H9 (cell line): ENCODE measurements around the gene SMIM22. TPM values are rescaled to one million over a fixed set of nuclear protein-coding genes. Genes with fewer than 3 reads are reported as not detected.

Source experiments
- DNase-seq: peaks from one replicate; pipeline ENCODE4 v3.0.0-alpha.2; 2017
- H2AFZ ChIP-seq: one replicate; pipeline ENCODE4 v1.6.1; 2013; ENCODE audit warnings: mild to moderate bottlenecking, low read length, control low read depth, moderate library complexity
- H2AK5ac ChIP-seq: 2 replicates; pipeline ENCODE4 v1.6.1; 2013; ENCODE audit warnings: low read length, control low read depth, mixed read lengths; ENCODE audit not compliant: insufficient read length
- H2BK120ac ChIP-seq: one replicate; pipeline ENCODE4 v1.6.1; 2013; ENCODE audit warnings: low read depth, mild to moderate bottlenecking, low read length, control low read depth, inconsistent platforms; ENCODE audit not compliant: poor library complexity, severe bottlenecking
- H2BK12ac ChIP-seq: 2 replicates; pipeline ENCODE4 v1.6.1; 2013; ENCODE audit warnings: low read length, control low read depth, mixed read lengths, low read depth; ENCODE audit not compliant: insufficient read length
- H2BK15ac ChIP-seq: 2 replicates; pipeline ENCODE4 v1.6.1; 2013; ENCODE audit warnings: low read depth, low read length, control low read depth
- H2BK20ac ChIP-seq: one replicate; pipeline ENCODE4 v1.6.1; 2013; ENCODE audit warnings: low read depth, mild to moderate bottlenecking, low read length, control low read depth, inconsistent platforms; ENCODE audit not compliant: poor library complexity, severe bottlenecking
- H2BK5ac ChIP-seq: 2 replicates; pipeline ENCODE4 v1.6.1; 2013; ENCODE audit warnings: low read length, control low read depth, mixed read lengths; ENCODE audit not compliant: insufficient read length
- H3K14ac ChIP-seq: 2 replicates; pipeline ENCODE4 v1.6.1; 2013; ENCODE audit warnings: low read length, control low read depth; ENCODE audit not compliant: insufficient read depth
- H3K18ac ChIP-seq: 2 replicates; pipeline ENCODE4 v1.6.1; 2013; ENCODE audit warnings: low read depth, mild to moderate bottlenecking, mixed read lengths, low read length, control low read depth; ENCODE audit not compliant: insufficient read length
- H3K23ac ChIP-seq: 2 replicates; pipeline ENCODE4 v1.6.1; 2013; ENCODE audit warnings: low read length, control low read depth, mixed read lengths, low read depth; ENCODE audit not compliant: insufficient read length
- H3K23me2 ChIP-seq: 2 replicates; pipeline ENCODE4 v1.6.1; 2013; ENCODE audit warnings: low read depth, mild to moderate bottlenecking, mixed read lengths, low read length, control low read depth; ENCODE audit not compliant: insufficient read length, poor library complexity, severe bottlenecking
- H3K27ac ChIP-seq: 2 replicates; pipeline ENCODE4 v1.5.1; 2013; ENCODE audit warnings: low read length, control low read depth, mixed read lengths, low read depth; ENCODE audit not compliant: insufficient read length
- H3K27me3 ChIP-seq: 2 replicates; pipeline ENCODE4 v1.6.1; 2013; ENCODE audit warnings: low read length, control low read depth, inconsistent platforms; ENCODE audit not compliant: insufficient read depth
- H3K4ac ChIP-seq: 2 replicates; pipeline ENCODE4 v1.6.1; 2013; ENCODE audit warnings: low read depth, mild to moderate bottlenecking, control low read depth, inconsistent platforms, low read length, moderate library complexity
- H3K4me1 ChIP-seq: 2 replicates; pipeline ENCODE4 v1.6.1; 2013; ENCODE audit warnings: low read length, control low read depth, inconsistent platforms; ENCODE audit not compliant: insufficient read depth
- H3K4me2 ChIP-seq: 2 replicates; pipeline ENCODE4 v1.6.1; 2013; ENCODE audit warnings: low read length, control low read depth, mixed read lengths; ENCODE audit not compliant: insufficient read length, insufficient read depth
- H3K56ac ChIP-seq: 2 replicates; pipeline ENCODE4 v1.6.1; 2013; ENCODE audit warnings: low read depth, mild to moderate bottlenecking, mixed read lengths, low read length, control low read depth; ENCODE audit not compliant: insufficient read length
- H3K79me1 ChIP-seq: 2 replicates; pipeline ENCODE4 v1.6.1; 2013; ENCODE audit warnings: low read depth, mild to moderate bottlenecking, moderate library complexity, low read length, control low read depth, inconsistent platforms; ENCODE audit not compliant: insufficient read depth, poor library complexity, severe bottlenecking
- H3K79me2 ChIP-seq: 2 replicates; pipeline ENCODE4 v1.6.1; 2013; ENCODE audit warnings: low read length, control low read depth, inconsistent platforms; ENCODE audit not compliant: insufficient read depth
- H3K9ac ChIP-seq: 2 replicates; pipeline ENCODE4 v1.6.1; 2013; ENCODE audit warnings: low read length, control low read depth, mixed read lengths; ENCODE audit not compliant: insufficient read length; ENCODE audit errors: extremely low read depth
- H3K9me3 ChIP-seq: one replicate; pipeline ENCODE4 v1.6.1; 2013; ENCODE audit warnings: low read depth, low read length, inconsistent platforms; ENCODE audit not compliant: control insufficient read depth
- H3T11ph ChIP-seq: one replicate; pipeline ENCODE4 v1.6.1; 2013; ENCODE audit warnings: mild to moderate bottlenecking, low read length, control low read depth, inconsistent platforms
- H4K20me1 ChIP-seq: one replicate; pipeline ENCODE4 v1.6.1; 2013; ENCODE audit not compliant: control insufficient read depth, insufficient read length, insufficient read depth
- H4K5ac ChIP-seq: 2 replicates; pipeline ENCODE4 v1.6.1; 2013; ENCODE audit warnings: low read depth, mild to moderate bottlenecking, mixed read lengths, low read length, control low read depth; ENCODE audit not compliant: insufficient read length
- H4K8ac ChIP-seq: replicated peaks from 2 replicates; pipeline ENCODE4 v1.6.1; 2013; ENCODE audit warnings: low read length, control low read depth, mixed read lengths, low read depth; ENCODE audit not compliant: insufficient read length
- H4K91ac ChIP-seq: 2 replicates; pipeline ENCODE4 v1.6.1; 2013; ENCODE audit warnings: low read depth, mild to moderate bottlenecking, moderate library complexity, mixed read lengths, low read length, control low read depth; ENCODE audit not compliant: insufficient read length
- H3K27ac Mint-ChIP-seq, 3 experiments: 2 replicates in 2 of 3; 3 replicates in 1 of 3; pipeline ENCODE4 v1.8.0; 2020 to 2021; ENCODE audit warnings: mixed read lengths in 3 of 3, mild to moderate bottlenecking in 1 of 3, moderate library complexity in 1 of 3
- H3K27me3 Mint-ChIP-seq: 2 replicates; pipeline ENCODE4 v1.8.0; 2021; ENCODE audit warnings: low read depth, mild to moderate bottlenecking, moderate library complexity, mixed read lengths
- H3K36me3 Mint-ChIP-seq, 3 experiments: 2 replicates in 2 of 3; 3 replicates in 1 of 3; pipeline ENCODE4 v1.8.0; 2020 to 2021; ENCODE audit warnings: low read depth in 3 of 3, mixed read lengths in 3 of 3; ENCODE audit not compliant: insufficient read depth in 1 of 3
- H3K4me1 Mint-ChIP-seq, 2 experiments: 2 replicates each; pipeline ENCODE4 v1.8.0; 2020; ENCODE audit warnings: mixed read lengths in 2 of 2
- H3K4me3 Mint-ChIP-seq, 2 experiments: 2 replicates in 1 of 2; 3 replicates in 1 of 2; pipeline ENCODE4 v1.8.0; 2020 to 2021; ENCODE audit warnings: mild to moderate bottlenecking in 2 of 2, mixed read lengths in 2 of 2, moderate library complexity in 1 of 2
- H3K9me3 Mint-ChIP-seq, 2 experiments: 2 replicates in 1 of 2; 3 replicates in 1 of 2; pipeline ENCODE4 v1.8.0; 2020; ENCODE audit warnings: mild to moderate bottlenecking in 2 of 2, mixed read lengths in 2 of 2, moderate library complexity in 1 of 2
- CTCF ChIP-seq: fragments of 200-600 bp; sonication (generic); conservative IDR thresholded peaks from 3 replicates; pipeline ENCODE4 v1.8.0; 2021; ENCODE audit warnings: antibody characterized with exemption, mild to moderate bottlenecking
- WGBS: extraction: QIAGEN DNeasy Blood & Tissue Kit; methylation state at CpG from one replicate; pipeline ENCODE4 v1.1.7; 2013; ENCODE audit warnings: missing lambda C conversion rate, low lambda C conversion rate, mixed read lengths; ENCODE audit not compliant: insufficient read length; ENCODE audit errors: extremely low coverage; 5-methylcytosine and 5-hydroxymethylcytosine counted together
- total RNA-seq: library from RNA; stranded (reverse); gene quantifications from 2 replicates; pipeline ENCODE4 v1.2.1, GENCODE V29; 2021

SMIM22 gene
- total RNA-seq, 1 experiment from 2014 or later, result not detected

GRCh38 chr16:4792951-4793513 is 2.1 kb upstream of the SMIM22 start:
- Histone ChIP-seq H3K18ac (no peak overlapping the region), H2AFZ (no peak overlapping the region), H3K4me1 (peaks cover 1% of the 10 kb centered on the region; the same call in 1 of the 2 replicates), H4K8ac (no peak overlapping the region), H3K27ac (no peak overlapping the region), H2BK5ac (no peak overlapping the region), H3K4ac (no peak overlapping the region), H3K79me1 (no peaks in the 10 kb centered on the region), H3K79me2 (no peaks in the 10 kb centered on the region), H4K91ac (no peak overlapping the region), H4K5ac (no peak overlapping the region), H3K14ac (no peak overlapping the region), H3K23ac (no peak overlapping the region), H2BK120ac (no peak overlapping the region), H3K56ac (no peak overlapping the region), H3K4me2 (no peak overlapping the region), H3K9ac (no peak overlapping the region), H2BK12ac (no peak overlapping the region), H3K27me3 (no peaks in the 10 kb centered on the region), H2BK20ac (no peak overlapping the region), H3T11ph (no peak overlapping the region), H2BK15ac (no peak overlapping the region), H3K9me3 (no peaks in the 10 kb centered on the region), H2AK5ac (no peak overlapping the region), H3K23me2 (no peaks in the 10 kb centered on the region), H4K20me1 (no peaks in the 10 kb centered on the region)
- H3K27ac Mint-ChIP-seq, result no peak overlapping the region
- no peaks in the 10 kb centered on the region; the same call in 1 of the 2 replicates for H3K27me3 Mint-ChIP-seq
- peaks cover 0 to 5% (median 5%) of the 10 kb centered on the region in 3 experiments; a peak in 5 of 7 replicates for H3K36me3 Mint-ChIP-seq
- WGBS, result no CpG with 5 or more reads among the region's 13 CpGs
- H3K4me3 Mint-ChIP-seq, result no peak overlapping the region
- peaks cover 9% of the 10 kb centered on the region in 2 experiments for H3K4me1 Mint-ChIP-seq
- DNase-seq, result no peak
- no peak for TF ChIP-seq CTCF
- H3K9me3 Mint-ChIP-seq, result no peaks in the 10 kb centered on the region
